OCI-LY3 (cell line): ENCODE data around the gene SAPCD2.

Experiments used
- EZH2phosphoT487 ChIP-seq: fragments of 200-600 bp; shearing (Covaris generic); IDR thresholded peaks from 2 replicates; pipeline ENCODE4 v1.6.1; 2018; ENCODE audit warnings: antibody characterized with exemption, mixed run types, low read depth
- TF ChIP-seq, protein P1 (sequence below): fragments of 200-600, 300-600 bp; sonication (generic); IDR thresholded peaks from 2 replicates; pipeline ENCODE4 v1.5.1; 2014; ENCODE audit warnings: antibody characterized with exemption, low read length, low read depth

DNA sequence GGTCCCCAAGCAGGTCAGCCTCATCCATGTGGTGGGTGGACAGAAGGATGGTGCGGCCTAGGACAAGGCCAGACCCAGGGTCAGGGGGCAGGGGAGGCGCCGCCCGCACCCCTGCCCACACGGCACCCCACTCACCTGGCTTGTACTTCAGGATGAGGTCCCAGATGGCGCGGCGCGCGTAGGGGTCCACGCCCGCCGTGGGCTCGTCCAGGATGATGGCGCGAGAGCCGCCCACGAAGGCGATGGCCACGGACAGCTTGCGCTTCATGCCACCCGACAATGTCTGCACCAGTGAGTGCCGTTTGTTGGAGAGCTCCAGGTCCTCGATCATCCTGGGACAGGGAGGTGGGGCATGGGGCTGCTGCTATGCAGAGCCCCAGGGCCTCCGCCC, 54.8 kb downstream of the SAPCD2 start:
- TF ChIP-seq, protein P1, sequence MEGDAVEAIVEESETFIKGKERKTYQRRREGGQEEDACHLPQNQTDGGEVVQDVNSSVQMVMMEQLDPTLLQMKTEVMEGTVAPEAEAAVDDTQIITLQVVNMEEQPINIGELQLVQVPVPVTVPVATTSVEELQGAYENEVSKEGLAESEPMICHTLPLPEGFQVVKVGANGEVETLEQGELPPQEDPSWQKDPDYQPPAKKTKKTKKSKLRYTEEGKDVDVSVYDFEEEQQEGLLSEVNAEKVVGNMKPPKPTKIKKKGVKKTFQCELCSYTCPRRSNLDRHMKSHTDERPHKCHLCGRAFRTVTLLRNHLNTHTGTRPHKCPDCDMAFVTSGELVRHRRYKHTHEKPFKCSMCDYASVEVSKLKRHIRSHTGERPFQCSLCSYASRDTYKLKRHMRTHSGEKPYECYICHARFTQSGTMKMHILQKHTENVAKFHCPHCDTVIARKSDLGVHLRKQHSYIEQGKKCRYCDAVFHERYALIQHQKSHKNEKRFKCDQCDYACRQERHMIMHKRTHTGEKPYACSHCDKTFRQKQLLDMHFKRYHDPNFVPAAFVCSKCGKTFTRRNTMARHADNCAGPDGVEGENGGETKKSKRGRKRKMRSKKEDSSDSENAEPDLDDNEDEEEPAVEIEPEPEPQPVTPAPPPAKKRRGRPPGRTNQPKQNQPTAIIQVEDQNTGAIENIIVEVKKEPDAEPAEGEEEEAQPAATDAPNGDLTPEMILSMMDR = no peak
- TF ChIP-seq EZH2phosphoT487 = no peak
